HG03520 (cell line): ENCODE data around the gene FAR2.
"Not testable (repeated sequence)": the region's sequence is repeated elsewhere in the genome, so short reads cannot be mapped to it uniquely, and the experiment has no call there.

Experiments used
- ATAC-seq: cut with Tn5 transposase; IDR thresholded peaks from one replicate; pipeline ENCODE4 v1.9.1; 2021; ENCODE audit warnings: mild to moderate bottlenecking, moderate library complexity; ENCODE audit not compliant: unreplicated experiment

Gene FAR2

GRCh38 chr12:29229937-29230336, 80.9 kb downstream of the FAR2 start:
- no peak for ATAC-seq

GRCh38 chr12:29230800-29231560, 81.9 kb downstream of the FAR2 start:
- no peak for ATAC-seq

GRCh38 chr12:29232086-29232485, 83.0 kb downstream of the FAR2 start:
- ATAC-seq = no peak

- ATAC-seq = no peak
These were observed 85.5 kb downstream of the FAR2 start for GRCh38 chr12:29234552-29234951.

GRCh38 chr12:29234965-29235626, 86.0 kb downstream of the FAR2 start:
- no peak for ATAC-seq

- ATAC-seq = no peak
These were observed 89.8 kb downstream of the FAR2 start for GRCh38 chr12:29238822-29239291.

GRCh38 chr12:29239336-29239735, 90.3 kb downstream of the FAR2 start:
- no peak for ATAC-seq

GRCh38 chr12:29240441-29240840, 91.4 kb downstream of the FAR2 start:
- no peak for ATAC-seq

GRCh38 chr12:29241821-29242591, 92.9 kb downstream of the FAR2 start:
- ATAC-seq = peak; percentile 77

- ATAC-seq = no peak
These were observed 93.9 kb downstream of the FAR2 start for GRCh38 chr12:29242921-29243431.

- ATAC-seq = no peak
These were observed 95.2 kb downstream of the FAR2 start for GRCh38 chr12:29244159-29244765.

GRCh38 chr12:29245246-29245645, 96.2 kb downstream of the FAR2 start:
- no peak for ATAC-seq

GRCh38 chr12:29249930-29250329, 100.9 kb downstream of the FAR2 start:
- ATAC-seq = no peak

GRCh38 chr12:29253906-29254625, 105.0 kb downstream of the FAR2 start:
- no peak for ATAC-seq

GRCh38 chr12:29255042-29255441, 106.0 kb downstream of the FAR2 start:
- no peak for ATAC-seq

- ATAC-seq = no peak
These were observed 107.5 kb downstream of the FAR2 start for GRCh38 chr12:29256598-29256997.

GRCh38 chr12:29257687-29258086, 108.6 kb downstream of the FAR2 start:
- ATAC-seq = not testable (repeated sequence)

GRCh38 chr12:29264424-29264823, 115.3 kb downstream of the FAR2 start:
- ATAC-seq = no peak

GRCh38 chr12:29269706-29270408, 120.8 kb downstream of the FAR2 start:
- ATAC-seq = no peak

GRCh38 chr12:29270446-29270845, 121.4 kb downstream of the FAR2 start:
- ATAC-seq = no peak
